ENCODE results near the gene ETV6. TPM values are rescaled to one million over a fixed set of nuclear protein-coding genes. Genes with fewer than 3 reads are reported as not detected.

ETV6 gene
- total RNA-seq, 1 donor from 2014 or later, result 11.9 TPM

DNA sequence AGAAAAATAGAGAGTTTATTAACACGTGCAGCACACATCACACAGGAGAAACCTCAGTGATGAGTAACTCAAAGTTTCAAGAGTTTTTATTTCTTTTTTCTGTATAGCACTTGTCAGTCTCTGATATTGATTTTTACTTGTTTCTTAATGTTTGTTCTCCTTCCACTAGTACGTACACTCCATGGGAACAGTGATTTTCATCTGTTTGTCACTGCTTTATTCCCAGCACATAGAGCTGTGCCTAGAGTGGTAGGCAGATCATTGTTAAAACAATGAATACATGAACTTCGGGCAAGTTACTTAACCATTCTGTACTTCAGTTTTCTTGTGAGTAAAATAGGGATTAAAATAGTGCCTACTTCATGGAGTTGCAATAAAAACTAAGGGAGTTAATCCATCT is 46.6 kb downstream of the ETV6 start:
- DNase-seq, result no peak

DNA sequence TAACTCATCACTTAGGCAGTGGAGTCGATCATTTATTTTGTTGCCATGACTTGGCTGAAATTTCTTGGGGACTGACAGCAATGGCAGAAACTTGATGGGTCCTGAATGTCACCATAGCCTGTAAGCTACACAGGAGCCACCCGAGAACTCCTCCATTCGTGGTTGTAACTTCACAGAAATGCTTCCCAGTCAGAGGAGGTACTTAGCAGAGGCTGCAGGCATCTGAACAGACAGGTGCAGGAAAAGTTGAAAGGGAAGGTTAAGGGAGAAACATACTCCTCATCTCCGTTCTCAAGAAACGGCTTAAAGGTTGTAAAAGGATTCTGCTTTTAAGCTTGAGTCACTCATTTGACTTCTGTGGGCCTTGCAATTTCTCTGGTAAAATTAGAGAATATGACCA is 47.7 kb downstream of the ETV6 start:
- DNase-seq, result no peak

DNA sequence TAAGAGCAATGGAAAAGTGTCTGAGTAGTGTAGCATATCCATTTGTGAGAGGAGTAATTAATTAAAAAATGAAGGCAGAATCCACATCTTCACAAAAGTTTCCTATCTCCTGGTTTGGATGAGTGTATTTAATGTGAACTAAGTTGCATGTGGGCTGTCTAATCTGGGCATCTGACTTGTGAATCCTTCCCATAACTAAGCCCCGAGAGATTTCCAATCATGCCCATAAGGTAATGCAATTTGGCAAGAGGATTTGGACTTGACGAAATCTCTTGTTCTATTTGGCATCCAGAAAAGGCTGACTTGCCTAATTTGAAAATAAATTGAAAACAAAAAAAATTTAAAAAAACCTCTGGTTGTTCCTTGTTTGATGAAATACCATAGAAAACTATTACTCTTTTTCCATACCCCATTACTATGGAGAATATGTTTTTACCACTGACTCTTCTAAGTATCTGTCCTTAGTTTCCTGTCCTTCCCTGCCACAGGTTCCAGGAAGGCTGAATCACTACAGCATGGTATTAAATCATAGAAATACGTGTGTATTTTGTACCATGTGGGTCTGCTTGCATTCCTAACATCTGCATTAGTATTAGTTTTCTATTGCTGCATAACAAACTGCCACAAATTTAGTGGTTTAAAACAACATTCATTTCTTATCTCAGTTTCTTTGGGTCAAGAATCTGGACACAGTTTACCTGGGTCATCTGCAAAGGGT is 48.4 kb downstream of the ETV6 start:
- DNase-seq, result no peak

DNA sequence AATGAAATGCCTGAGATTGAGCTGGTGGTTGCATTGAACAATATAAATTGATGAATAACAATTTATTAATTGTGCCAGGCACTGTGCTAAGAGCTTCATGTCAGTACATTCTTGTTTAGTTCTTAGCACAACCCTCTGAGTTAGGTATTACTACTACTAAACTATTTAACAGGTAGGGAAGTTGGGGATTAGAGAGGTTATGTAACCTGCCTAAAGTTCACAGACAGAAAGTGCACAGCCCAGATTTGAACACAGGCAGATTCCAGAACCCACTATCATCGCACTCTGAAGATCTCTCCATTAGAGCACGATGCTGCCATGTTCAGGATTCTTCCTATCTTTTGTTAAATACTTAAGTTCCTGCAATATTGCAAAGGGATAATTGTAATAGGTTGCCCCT is 49.3 kb downstream of the ETV6 start:
- DNase-seq, result no peak

DNA sequence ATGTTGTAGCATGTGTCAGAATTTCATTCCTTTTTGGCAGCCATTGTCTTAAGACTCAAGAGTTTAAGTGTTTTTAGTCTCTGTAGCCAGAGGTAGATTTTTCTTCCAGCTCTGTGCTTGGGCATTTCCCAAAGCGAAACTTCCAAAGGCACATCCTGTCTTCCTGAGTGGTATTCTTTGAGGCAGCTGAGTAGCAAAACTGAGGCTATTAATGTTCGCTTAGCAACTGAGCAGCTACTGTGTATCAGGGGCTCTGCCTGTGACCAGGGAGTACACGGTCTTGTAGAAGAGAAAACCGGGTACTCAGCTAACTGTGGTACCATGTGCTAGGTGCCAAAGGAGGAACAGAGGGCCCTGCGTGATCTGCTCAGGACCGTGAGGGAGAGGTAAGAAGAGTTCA is 52.0 kb downstream of the ETV6 start:
- no peak for DNase-seq

DNA sequence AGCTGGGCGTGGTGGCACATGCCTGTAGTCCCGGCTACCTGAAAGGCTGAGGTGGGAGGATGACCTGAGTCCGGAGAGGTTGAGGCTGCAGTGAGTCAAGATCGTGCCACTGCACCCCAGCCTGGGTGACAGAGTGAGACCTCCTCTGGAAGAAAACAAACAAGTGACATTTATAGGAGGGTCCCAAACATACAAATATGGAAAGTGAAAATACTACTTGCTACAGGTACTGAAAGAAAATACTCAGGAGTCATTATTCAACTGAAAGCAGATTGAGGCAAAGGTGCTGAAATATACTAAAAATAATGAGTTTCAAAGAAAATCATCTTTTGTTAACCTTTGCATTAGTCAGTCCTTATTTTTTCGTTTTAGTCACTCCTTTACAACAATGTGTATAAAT is 53.5 kb downstream of the ETV6 start:
- DNase-seq, result no peak

DNA sequence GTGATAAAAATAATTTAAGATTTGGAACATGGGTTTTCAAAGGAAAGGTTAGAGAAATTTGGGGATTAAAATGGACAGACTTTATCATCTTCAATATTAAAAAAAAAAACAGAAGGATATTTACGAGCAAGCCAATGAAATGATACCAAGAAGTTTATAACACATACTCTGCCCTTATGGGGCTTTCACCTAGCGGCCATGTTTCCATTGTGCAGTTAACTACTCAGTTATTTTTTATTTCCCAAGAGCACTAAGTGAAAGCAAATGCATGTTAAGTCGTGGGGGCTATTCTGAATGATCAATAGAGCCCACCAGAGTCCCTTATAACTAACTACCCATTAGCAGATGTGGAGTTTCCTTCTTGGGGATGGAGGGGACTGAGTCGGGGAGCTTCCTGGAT is 53.9 kb downstream of the ETV6 start:
- DNase-seq, result no peak

DNA sequence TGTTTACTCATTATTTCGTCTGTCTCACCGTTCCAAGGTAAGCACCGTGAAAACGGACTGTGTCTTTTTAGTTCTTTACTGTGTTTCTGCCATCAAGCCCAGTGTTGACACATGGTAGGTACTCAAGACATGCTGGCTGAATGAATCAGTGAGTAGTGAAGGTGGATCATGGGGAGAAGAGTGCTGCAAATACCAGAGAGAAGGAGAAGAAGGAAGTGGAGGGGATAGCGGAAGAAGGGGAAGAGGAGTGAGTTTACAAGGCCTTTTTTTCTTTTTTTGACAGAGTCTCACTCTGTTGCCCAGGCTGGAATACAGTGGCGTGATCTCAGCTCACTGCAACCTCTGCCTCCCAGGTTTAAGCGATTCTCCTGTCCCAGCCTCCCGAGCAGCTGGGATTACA is 54.6 kb downstream of the ETV6 start:
- no peak for DNase-seq

DNA sequence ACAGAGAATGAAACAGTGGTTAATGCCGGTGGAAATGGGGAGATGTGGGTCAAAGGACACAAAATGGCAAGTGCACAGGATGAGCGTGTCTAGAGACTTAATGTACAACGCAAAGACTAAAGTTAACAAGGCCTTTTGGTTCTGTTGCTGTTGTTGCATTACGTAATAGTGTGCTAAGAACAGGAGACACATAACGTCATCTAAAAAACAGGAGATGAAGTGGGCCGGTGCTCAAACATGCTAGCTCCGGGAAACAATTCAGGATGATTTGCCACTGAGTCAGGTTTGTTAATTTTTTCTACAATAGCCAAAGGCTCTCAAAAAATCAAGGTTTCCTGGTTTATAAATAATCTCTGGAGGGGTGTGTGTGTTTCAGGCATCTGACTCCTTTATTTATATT is 55.5 kb downstream of the ETV6 start:
- DNase-seq, result no peak

DNA sequence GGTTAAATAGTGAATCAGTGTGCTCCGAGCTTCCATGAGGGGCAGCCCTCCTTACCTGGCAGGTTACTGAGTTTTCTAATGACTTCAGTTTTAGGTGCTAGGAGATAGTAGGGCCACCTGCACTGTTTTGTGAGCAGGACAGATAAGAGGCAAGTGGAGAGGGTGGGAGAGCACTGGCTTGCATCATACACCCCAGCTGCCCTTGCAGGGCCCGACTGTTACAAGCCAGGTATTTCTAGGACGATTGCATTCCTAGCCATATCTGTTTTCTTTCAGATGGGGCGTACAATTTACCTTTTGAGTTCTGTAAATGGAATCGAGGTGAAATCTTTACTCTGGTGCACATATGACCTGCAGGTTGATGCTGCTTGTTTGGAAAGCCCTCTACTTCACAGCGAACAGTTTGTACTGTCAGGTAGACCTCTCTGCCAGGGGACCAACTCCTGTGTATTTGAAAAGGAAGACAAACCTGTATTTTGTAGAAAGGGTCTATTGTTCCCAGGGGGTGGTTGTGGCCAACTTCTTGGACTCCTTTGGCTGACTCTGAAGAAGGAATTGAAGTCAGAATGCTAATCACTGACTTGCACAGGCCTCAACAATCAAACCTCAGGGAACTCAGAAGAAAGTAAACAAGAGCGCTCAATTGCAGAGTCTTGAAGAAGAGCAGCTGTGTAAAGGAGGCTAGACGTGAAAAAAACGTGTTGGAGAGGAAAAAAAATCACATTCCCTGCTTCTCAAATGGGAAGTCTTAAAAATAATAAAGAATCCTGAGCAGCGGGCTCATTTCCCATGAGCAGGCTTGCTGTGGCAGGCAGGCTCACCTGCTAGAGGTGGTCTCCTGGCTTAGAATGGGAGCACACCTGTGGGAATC is 57.3 kb downstream of the ETV6 start:
- peak; percentile 63 for DNase-seq

DNA sequence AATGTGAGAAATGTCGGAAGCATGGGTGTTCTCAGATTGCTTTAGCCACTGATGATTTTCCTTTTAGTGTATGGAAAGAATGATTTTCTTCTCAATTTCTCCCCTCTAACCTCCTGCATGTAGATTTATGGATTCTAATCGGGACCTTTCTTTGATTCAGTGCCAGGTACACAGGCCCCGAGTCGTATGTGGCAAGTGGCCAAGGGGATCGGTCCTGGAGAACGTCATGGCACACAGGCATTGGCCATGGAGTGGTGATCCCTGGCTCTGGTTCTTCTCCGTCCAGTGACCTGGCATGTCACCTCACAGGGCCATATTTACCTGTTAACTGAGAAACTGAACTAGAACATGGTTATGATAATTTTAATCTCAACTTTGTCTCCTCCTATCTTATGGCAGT is 58.1 kb downstream of the ETV6 start:
- no peak for DNase-seq

DNA sequence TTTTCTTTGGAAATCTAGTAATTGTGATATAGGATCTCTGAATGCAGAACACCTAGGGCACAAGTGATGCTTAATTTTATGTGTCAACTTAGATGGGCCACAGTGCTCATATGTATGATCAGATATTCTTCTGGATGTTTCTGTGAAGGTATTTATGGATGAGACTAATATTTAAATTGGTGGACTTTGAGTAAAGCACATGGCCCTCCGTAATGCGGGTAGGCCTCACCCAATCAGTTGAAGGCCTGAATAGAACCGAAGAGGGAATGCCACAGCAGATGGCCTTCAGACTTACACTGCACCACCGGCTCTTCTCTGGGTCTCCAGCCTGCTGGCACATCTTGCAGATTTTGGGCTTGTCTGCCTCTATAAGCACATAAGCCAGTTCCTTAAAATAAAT is 60.0 kb downstream of the ETV6 start:
- DNase-seq, result no peak

DNA sequence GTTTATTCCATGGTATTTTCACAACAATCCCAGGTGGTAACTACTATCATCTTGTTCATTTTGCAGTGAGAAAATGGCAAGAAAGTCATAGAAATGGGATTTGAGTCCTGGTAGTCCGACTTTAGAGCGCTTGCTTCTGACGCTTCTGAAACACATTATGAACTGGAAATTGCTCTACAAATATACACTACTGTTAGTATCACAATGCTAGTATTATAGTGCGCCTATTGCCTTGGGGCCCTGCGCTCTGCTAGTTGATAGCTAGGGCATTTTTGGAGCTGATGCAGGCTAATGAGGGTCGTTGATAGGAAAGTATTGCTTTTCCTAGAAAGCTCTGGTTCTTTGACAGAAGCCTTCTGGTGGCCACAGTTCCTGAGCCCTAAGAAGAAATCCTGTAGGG is 61.0 kb downstream of the ETV6 start:
- DNase-seq, result no peak

DNA sequence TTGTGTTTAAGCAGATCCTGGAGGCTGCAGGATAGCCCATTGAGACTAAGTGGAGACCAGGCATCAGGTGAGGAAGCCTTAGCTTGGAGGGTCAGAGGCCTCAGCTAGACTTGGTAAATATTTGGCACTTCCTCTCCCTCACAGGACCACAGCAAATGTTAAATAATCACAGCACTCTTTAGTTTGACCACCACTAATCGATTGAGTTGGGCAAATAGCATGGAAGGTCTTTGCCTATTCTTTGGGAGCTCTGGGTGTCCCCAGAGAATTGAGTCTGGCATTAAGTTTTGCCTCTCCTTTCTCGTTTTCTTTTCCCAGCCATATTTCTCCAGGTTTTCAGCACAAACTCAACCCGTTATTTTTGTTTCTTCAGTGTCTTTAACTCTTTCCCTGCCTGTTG is 61.4 kb downstream of the ETV6 start:
- DNase-seq, result no peak

DNA sequence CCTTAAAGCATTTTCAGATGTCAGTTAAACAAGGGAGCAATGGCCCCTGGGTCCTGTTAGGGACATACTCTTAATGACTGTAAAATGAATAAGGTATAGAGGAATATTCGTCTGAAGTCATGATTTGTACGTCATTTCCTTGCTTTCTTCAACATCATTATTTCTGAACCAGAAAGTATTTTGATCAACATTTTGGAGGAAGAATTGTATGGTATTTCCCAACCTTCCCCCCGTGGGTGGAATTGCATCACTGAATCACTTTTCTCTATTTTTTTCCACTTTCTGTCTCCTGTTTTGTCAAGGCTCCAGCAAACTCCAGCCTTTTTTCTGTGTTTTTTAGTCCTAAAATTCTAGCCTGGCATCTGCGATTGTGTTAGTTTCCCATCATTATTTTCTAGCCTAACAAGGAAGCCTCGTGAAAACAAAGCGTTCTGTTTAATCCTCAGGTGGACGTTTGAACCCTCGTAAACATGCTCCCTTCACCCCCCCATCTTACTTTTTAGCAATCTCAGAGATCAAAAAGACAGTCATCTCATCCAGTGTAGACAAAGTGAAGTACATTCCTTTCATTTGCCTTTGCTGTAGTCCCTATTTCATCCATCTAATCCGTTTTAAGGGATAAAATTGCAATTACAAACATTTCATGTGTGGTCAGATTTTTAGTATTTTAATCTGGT is 62.3 kb downstream of the ETV6 start:
- no peak for DNase-seq

DNA sequence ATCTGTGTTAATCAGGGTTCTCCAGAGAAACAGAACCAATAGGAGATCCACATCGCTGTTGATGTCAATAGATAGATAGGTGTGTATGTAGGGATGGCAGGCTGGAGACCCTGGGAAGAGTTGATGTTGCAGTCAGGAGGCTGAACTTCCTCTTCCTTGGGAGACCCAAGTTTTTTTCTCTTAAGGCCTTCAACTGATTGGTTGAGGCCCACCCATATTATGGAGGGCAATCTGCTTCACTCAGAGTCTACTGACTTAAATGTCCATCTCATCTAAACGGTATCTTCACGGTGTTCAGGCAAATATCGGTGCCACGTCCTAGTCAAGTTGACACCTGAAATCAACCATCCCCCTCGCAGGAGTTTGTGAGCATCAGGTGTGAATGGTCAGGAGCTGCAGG is 63.0 kb downstream of the ETV6 start:
- no peak for DNase-seq

DNA sequence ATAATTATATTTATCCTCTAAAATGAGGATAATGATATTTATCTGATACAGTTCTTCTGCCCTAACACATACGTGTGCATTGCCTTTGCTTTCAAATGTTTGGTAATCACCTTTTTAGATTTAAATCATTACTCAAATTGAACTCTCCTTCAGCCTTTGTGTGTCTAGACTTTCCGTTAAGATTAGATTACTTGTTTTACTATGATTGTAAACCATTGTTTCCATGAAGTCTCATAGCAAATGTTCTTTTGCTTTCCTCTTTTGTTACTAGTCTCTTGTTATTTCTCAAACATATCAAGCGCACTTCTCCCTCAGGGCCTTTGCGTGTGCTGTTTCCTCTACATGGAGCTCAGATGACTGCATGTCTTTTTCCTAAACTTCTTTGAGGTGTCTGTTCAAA is 63.7 kb downstream of the ETV6 start:
- DNase-seq, result no peak

DNA sequence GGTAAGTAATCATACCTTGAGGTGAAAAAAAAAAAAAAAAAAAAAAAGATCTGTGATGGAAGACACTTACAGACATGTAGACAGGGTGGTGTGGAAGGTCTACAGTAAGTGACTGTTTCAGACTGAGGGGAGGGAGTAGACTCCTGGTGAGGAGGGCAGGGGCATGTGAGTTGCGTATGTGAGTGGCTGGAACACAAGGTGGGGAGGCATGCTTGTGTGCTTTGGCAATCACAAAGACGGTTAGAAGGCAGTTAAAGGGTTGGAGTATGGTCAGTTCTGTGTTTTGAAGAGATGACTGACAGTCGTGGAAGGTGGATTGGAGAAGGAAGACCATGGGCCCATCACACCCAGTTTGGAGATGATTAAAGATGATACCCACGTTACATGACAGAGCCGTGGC is 65.2 kb downstream of the ETV6 start:
- no peak for DNase-seq

DNA sequence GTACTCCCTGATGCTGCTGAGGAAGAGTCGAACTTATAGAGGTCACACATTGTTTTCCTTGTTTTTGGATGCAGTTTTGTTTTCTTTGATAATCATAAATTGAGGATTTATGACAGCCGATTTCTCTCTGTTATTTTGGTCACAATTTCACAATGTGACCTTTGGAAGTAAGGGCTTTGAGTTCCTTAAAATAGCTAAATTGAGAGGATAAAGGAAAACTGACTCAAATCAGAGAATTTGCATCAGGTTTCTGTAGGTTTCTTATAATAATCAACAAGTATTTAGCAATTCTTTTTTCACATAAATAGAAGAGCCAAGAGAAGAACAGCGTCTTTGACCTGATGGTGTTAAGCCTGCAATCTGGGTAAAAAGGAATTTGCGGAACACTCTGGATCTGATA is 66.1 kb downstream of the ETV6 start:
- no peak for DNase-seq

DNA sequence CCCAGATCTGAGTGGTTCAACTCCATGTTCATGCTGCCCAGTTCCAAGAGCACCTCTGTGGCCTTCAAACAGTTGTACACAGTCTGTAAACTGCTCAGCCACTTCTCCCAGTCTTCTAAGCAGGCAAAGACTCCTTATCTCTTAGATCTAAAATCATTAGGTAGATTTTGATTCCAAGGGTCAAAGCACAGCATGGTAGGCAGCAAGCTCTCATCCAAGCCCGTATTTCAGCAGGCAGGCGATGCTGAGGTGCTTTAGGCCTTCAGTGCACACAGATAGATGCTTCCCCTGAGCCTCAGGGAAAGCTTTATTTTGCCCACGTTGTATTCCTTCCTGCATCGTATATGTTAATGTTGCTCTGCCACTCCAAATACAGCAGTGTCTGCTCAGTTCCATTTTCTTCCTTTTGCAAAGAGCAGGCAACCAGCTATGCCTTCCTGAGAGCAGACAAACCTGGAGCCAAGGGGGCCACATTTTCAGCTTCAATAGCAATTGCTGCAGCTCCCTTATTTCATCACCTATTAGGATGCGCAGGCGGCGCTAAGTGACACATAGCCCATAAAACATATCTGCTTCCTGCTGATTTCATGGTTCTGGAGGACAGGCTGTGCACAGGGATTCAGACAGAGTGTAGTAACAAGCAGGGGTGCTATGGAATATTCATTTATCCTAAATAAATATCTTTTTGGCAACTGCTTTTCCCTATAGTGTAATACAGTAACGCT is 67.5 kb downstream of the ETV6 start:
- no peak for DNase-seq

DNA sequence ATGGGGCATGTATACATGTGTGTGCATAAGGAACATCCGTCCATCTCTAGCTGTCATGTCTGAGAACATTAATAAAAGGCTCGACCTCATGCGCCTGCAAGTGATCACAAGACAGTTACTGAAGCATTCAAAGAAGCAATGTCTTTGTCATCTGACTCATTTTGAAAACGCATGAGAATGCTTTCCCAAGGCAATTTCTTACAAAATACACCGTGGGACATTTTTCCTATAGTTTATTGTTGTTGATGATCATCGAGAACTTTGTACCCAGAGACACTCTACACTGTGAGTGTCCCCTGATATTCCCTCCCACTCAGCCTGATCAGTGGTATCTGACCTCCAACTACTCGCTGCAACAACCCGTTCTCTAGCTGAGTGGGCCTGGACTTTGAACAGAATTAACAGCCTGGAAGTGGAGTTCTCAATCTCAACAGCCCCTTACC is 68.1 kb downstream of the ETV6 start:
- DNase-seq, result no peak

DNA sequence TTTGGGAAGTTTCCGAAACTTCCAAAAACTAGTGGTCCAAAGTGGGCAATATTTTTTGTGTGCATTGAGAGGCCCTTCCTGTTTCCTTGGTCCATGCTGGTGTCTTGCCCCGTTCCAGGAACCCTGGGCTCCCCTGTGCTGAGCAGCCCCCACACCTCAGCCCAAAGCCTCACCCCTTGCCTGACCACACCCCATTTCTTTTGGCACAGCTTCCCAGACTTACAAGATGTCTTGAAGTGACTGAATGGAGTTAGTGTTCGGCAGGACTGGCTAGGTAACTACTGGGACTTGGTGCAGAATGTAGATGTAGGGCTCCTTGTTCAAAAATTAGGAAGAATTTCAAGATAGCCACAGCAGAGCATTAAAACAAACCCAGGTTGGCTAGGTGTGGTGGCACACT is 68.6 kb downstream of the ETV6 start:
- no peak for DNase-seq
